SIG-M5 treated with dmso at 0.1 percent for 504 hours (cell line): ENCODE data around the gene MSH5.

ENCODE experiments used
- DNase-seq: peaks from one replicate; lab custom pipeline; 2025; ENCODE audit not compliant: unreplicated experiment; lab: John Stamatoyannopoulos, UW

Gene MSH5

DNA sequence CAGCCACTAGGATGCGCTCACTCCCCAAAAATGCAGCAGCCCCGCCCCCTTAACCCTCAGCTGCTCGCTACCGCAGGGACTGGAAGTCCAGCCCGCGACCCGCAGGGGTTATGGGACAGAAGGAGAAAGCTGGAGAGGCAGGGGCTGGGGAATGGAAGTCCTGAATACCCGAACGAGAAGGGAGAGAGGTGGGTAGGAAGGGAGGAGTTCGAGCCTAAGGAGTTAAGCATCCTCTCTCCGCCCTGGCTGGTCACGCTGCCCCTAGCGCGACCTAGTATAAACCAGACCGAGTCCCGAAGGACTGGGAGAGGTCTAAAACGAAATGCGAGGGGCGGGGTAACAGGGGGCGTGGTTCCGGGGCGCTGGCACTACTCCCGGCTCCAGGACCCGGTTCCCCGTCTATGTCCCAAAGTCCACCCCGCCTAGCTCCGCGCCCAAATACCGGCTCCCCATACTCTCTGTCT, 10.3 kb upstream of the MSH5 start:
- DNase-seq = peak; percentile 38

DNA sequence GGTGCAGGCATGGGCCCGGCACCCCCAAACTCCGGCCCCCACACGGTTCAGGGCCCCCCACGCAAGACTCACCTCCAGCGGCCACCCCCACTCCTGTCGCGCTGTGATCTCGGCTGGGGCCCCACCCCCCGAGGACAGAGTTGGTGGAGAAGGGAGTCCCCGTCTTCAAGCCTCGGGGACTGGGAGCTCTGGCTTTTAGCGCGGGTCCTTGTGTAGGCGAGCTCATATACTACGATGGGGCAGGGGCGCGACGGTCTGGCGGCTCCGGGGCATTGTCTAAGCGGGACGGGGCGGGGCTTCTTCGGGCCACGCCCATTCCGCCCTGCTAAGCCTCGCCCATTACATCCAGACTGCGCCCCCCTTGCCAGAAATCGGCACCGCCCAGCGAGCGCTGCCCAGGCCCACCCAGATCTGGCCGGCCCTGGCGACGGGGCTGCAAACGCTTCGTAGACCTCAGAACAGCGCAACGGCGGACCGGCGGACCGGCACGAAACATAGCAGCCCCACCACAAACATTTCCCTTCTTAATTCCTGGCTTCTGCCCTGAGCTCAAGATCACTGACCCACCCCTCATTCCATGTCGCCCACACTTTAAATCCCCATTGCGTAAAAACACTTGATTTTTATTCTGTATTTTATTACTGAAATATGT, 9.7 kb upstream of the MSH5 start:
- no peak for DNase-seq

DNA sequence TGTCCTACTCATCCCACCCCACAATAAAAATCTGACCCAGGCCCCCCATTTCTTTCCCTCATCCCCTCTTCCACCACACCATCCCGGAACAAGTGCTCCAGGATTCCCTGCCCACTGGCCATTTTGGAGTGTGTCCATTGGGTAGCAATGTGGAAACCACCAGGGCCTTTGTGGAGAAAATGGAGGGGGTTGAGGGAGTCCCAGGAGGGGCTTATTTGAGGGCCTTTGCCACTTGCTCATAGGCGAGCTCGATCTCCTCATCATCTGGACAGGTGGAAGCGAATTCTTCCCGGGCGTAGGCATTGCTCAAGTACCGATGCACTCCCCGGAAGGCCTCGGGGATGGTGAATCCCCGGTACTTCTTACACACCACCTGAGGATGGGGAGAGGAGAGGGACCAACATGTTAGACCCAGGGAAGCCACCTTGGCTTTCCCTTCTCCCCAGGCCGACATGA, 9.1 kb upstream of the MSH5 start:
- no peak for DNase-seq

DNA sequence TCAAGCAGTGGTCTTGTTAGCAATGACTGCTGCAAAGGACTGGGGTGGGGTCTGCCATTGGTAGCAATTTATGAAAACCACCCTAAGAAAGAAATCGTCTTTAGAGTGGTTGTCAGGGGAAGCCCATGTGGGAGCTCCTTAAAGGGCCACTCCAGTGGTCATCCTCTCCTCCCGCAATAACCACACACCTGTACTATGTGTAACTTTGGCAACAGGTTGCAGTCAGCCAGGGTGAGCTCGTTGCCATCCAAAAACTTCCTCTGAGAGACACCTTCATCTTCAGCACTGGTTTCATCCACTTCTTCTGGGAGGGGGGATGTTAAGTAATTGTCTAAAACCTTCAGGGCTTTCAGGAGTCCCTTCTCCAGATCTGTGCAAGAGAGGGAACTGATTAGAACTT, 7.8 kb upstream of the MSH5 start:
- no peak for DNase-seq

DNA sequence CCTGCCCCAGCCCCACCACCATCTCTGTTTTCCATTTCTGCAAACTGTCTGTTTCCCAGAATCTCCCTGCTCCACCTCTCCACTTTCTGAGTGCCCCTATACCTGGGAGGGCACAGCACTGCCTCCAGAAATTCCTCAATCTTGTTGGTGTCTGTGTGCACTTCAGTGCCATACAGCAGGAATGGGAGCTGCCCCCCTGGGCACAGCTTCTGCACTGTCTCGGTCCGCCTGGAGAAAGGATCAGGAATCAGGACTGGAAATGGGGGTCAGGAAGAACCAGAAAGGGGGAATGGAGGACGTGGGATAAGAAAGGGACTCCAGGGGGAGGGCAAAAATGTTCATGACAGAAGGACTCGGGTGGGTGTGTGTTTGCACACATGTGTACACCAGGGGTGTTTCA, 6.1 kb upstream of the MSH5 start:
- DNase-seq = no peak

DNA sequence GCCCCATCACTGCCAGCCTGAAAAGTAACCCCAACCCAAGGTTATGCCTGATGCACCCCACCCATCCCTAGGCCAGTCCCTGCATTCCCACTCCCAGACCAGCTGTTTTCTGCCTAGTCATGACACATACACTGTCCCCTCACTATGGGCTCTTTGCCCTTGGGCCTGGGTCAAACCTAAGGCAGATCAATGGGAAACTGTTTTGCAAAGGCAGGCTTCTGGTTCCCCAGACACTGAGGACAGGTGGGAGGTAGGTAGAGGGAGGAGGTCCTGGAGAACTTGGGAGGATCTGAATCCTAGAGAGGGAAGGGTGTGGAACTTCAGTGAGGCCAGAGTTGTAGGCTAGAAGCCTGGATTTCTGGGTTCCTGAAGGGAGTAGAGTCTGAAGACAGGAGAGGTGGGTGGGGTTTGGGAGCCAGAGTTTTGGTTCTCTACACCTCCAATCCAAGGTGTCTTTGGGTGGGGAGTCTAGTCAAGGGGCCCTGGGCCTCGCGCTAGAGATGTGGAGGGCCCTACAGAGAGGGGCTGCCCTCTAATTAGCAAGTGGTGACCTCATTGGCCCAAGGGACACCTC, 5.5 kb upstream of the MSH5 start:
- DNase-seq = no peak

DNA sequence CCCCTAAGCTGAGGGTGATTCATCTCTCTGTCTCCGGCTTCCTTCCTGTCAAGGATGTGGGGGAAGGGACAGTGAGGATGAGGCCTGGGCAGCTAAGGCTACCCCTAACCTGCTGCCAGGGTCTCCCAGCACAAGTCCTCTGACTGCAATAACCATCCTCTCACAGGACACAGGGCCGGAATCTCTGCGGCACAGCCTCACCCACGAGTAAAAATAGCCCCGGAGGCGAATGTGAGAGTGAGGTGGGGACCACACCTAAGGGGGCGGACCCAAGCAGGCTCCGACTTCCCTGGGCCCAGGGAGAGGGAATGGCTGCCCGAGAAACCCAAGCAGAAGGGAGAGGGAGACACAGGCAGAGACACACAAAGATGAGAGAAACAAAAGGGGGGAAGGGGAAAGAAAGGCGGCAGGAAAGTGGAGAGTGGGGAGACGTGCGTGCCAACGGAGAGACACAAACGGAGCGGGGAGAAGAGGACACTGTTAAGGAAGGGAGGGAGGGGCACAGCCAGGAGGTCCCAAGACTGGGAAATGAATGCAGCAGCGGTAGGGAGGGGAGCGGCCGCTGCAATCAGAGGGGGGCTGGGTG, 4.9 kb upstream of the MSH5 start:
- peak; percentile 83 for DNase-seq

DNA sequence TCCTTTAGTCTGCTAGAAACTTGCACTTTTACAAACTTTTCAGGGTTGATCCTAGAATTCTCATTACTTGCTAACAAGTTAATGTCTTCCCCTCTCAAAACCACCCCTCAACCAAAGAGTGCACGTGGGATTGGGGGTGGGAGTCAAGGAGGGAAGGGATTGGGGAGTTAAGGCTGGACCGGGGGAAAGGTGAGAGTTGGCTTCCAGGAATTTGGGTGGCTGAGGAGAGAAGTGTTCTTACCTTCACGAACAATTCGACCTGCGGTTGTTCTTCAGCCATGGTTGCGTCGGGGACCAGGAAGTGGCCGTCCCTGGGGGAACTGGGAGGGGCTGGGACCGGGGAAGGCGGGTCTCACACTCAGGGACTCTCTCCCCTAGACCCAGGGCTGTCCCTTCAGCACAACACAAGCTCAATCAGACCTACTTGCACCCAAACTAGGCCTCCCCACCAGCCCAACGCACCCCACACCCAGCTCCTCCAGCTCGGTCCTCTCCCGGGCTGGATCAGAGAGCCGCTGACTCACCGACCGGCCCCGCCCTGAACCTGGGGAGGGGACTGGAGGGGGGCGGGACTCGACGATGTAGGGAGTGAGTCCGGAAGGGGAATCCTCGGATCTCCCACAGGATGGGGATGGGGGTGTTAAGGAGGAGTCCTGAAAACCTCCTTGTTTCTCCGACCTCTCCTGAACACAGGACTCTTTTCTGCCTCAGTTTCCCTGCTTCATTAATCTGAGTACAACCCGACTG, 3.6 kb upstream of the MSH5 start, which contains the start of gene CLIC1:
Gene CLIC1 (minus strand): TSS at position 510 of the 747 bp plus-strand sequence. CDS start 230 bp downstream, at position 280.
- peak; percentile 84 for DNase-seq

DNA sequence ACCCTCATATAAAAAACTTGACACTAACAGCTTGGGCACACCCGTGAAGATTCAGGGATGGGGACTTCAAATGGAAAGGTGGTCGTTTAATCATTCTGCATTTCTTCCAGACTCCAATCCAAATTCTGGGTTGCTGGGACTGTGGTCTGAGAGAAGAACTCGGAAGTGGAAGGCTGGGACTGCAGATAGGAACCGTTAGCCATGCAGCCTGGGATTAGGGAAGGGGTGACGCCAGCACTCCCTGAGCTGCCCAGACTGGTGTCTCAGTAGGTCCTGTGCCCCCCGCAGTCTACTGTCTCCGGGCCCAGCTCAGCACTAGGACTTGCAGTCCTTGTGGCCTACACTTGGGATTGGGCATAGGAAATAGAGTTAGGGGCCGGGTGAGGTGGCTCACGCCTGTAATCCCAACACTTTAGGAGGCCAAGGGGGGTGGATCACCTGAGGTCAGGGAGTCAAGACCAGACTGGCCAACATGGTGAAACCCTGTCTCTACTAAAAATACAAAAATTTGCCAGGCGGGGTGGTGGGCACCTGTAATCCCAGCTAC, 3.0 kb upstream of the MSH5 start:
- no peak for DNase-seq

DNA sequence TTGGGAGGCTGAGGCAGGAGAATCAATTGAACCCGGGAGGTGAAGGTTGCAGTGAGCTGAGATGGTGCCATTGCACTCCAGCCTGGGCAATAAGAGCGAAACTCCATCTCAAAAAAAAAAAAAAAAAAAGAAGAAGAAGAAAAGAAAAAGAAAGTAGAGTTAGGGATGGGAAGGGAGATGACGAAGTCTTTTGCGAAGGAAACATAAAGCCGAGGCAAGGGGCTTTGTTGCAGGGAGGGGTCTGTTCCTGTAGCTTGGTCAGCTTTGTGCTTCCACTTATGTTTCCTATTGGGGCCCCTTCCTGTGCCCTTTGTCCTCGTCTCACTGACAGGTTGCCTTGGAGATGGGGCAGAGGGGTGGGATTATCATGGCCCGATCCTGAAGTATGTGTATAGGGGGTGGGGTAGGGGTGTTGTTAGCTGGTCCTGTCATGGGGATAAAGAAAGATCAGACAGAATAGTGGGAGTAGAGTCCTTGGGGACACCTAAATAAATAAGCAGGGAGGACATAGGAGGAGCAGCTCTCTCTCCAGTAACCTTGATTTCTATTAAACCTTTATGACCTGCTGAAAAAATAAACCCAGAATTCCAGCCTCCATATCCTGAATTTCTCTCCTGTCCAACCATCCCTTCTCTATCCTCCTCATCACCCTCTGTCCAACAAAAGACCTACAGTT, 2.4 kb upstream of the MSH5 start:
- DNase-seq = peak; percentile 83

DNA sequence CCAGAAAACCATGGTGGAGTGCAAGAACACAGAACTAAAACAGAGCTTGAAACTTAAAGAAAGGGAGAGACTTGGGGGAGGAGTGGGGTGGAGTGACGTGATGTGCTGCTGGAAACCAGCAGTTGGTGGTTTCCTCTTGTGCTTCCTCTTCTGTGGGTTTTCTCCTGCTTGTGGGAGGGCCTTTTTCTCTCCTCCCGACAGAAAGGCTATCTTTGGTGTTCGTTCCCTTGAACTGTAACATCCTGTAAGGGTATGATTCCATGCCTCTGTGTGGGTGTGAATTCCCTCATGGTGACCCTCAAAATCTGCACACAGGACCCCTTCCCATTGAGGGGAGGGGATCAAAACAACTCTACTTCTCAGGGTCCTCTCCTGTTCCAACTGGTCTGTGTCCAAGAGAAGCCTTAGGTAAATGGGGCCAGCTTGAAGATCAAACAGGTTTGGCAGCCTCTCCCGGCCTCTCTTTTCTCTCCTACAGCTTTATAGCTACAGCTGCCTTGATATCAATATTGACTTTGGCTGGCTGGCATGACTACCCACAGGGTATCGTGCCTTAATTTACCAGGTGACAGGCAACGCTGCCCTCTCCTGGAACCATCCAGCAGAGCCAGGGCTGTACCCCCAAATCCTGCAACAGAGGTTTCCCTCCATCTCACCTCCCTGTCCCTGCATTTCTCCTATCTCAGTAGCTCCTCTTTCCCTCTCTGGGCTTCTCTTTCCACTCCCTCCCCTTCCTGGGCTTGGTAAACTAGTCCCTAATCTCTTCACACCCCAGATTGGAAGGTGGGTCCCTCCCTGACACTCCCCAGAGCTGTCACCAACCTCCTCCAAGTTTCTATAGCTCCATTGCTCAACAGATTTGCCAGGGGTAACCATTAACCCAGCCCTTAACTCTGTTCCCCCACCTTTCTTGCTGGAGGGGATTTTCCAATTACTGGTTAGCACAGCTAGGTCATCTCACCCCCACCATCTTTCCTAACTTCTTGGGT, 1.5 kb upstream of the MSH5 start:
- peak; percentile 98 for DNase-seq

DNA sequence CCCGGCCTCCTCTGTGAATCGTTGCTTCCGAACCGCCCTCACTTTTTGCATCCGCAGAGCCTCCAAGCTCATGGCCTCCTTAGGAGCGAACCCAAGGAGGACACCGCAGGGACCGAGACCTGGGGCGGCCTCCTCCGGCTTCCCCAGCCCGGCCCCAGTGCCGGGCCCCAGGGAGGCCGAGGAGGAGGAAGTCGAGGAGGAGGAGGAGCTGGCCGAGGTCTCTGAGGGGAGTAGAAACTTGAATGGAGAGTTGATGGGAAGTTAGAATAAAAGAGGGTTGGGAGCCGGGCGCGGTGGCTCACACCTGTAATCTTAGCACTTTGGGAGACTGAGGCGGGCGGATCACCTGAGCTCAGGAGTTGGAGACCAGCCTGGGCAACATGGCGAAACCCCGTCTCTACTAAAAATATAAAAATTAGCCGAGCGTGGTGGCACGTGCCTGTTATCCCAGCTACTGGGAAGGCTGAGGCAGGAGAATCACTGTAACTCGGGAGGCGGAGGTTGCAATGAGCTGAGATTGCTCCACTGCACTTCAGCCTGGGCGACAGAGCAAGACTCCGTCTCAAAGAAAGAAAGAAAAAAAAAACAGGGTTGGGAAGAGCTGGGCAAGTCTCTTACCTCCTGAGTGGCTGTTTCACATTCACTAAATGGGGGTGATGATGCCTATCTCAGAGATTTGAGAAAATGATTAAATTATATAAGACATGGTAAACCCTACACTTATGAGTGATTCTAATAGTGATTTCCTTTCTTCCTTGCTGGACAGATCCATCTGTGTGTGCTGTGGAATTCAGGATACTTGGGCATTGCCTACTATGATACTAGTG, 805 bp downstream of the MSH5 start:
- DNase-seq = peak; percentile 61

DNA sequence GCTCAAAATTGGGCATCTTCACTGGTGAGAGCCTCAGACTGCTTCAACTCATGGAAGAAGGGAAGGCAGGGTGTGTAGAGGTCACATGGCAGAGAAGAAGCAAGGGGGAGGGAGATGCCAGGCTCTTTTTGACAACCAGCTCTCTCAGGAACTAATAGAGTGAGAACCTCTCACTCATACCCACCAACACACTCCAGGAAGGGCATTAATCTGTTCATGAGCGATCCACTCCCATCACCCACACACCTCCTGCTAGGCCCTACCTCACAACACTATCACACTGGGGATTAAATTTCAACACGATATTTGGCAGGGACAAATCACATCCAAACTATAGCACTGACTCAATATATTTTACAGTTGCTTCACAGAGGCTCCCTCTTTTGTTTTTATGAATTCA, 2.0 kb downstream of the MSH5 start:
- DNase-seq = no peak

DNA sequence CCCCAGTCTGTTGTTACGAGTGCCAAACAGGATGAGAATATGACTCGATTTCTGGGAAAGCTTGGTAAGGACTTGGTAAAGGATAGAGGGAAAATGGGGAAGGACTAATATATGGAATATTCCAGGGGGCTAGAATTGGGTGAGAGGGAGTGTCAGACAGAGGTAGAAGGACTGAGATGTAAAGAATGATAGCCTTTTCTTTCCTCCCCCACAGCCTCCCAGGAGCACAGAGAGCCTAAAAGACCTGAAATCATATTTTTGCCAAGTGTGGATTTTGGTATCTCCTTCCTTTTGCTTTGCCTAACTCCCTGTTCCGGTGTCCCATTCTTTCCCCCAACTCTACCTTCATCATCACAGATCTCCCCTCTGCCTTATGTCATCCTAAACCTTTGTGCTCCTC, 3.1 kb downstream of the MSH5 start:
- no peak for DNase-seq

DNA sequence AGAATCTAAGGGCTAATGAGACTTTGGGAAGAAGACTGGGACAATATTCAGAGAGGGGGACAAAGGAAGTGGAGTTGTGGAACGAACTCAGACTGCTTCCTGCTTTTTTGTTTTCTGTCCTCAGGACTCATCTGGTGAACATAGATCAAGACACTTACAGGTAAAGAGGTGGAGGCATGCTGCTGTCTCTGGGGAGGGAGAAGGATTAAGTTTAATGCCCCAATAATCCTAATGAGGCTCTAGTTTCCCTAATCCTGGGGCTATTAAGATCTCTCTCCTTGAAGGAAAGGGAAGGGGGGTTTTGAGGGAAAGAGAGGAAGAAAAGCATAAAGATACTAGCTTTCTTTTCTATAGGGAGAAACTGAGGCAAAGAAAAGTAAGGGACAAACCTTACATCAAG, 4.6 kb downstream of the MSH5 start:
- DNase-seq = no peak

DNA sequence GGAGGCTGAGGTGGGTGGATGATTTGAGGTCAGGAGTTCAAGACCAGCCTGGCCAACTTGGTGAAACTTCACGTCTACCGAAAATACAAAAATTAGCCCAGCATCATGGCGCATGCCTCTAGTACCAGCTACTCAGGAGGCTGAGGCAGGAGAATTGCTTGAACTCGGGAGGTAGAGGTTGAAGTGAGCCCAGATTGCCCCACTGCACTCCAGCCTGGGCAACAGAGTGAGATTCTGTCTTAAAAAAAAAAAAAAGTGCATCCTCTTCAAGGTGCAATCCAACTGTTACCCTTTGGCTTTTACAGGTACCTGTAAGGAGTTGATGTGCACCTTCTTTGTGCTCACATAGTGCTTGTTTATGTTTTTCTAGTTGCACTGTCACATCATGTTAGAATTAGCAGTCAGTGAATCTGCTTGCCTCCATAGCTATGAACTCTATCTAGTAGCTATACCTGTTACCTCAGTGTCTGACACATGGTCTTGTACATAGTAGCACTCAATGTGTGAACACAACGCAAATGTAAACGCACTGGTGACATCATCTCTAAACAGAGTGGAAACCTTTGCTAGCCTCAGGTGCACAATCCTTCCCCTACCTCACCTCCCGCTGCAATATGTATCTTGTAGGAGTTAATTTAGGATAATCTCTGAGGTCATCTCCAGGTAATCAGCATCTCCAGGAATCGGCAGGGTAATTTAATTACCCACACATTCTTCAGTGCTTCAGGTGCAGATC, 9.7 kb downstream of the MSH5 start:
- DNase-seq = no peak

DNA sequence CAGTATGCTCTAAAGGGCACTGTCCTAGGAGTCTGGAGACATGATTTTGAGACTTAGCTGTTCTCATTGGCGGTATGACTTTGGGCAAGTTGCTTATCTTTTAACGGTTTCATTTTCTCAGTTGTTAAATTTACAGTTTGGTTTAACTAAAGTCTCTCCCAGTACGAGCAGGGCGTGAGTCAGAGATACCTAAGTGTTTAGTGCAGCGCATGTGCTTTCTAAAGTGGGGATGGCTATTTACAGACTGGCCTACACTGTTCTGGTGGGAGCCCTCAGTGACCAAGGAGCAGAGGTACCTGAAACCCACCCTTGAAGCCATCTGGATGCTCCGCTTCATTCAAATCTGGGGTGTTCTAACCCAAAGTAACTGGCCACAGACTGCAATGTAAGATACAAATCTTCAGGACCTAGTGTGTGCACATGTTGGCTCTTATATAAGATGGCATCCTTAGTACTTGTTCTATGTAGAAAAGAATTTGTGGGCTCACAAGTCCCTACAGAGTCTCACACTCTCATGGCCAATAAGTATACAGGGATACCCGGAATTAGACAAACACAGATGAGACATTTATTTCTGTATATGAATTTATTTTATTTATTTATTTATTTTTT, 10.7 kb downstream of the MSH5 start:
- DNase-seq = no peak
